CD4-positive, CD25-positive, alpha-beta regulatory T cell (primary cell): ENCODE results near the gene DBH. TPM values are rescaled to one million over a fixed set of nuclear protein-coding genes. Genes with fewer than 3 reads are reported as not detected.

Experiments
- ATAC-seq, 2 donors: fragments of 150-1000 bp; cut with Tn5 transposase; one replicate each; pipeline ENCODE4 v1.10.0; 2021; ENCODE audit warnings: low read depth in 2 of 2, moderate number of reproducible peaks in 2 of 2, moderate library complexity in 1 of 2
- DNase-seq, 3 donors: peaks; one replicate each; pipeline versions ENCODE4 v3.0.0 to v3.0.0-alpha.2; 2012 to 2022; ENCODE audit warnings: mixed read lengths in 1 of 3
- H3K27ac ChIP-seq: one replicate; pipeline ENCODE4 v1.7.0; 2013; ENCODE audit warnings: mild to moderate bottlenecking, low read length; ENCODE audit not compliant: insufficient read depth, poor library complexity, severe bottlenecking
- H3K27me3 ChIP-seq: one replicate; pipeline ENCODE4 v1.7.0; 2013; ENCODE audit warnings: low read length; ENCODE audit not compliant: control insufficient read depth, insufficient read depth
- H3K36me3 ChIP-seq: one replicate; pipeline ENCODE4 v1.7.0; 2013; ENCODE audit warnings: mild to moderate bottlenecking, low read length, moderate library complexity; ENCODE audit not compliant: control insufficient read depth, insufficient read depth
- H3K4me1 ChIP-seq: 2 replicates; pipeline ENCODE4 v1.7.0; 2013; ENCODE audit warnings: mild to moderate bottlenecking, low read length; ENCODE audit not compliant: insufficient read depth, control insufficient read depth, poor library complexity, severe bottlenecking
- H3K4me3 ChIP-seq: one replicate; pipeline ENCODE4 v1.7.0; 2013; ENCODE audit warnings: low read depth, mild to moderate bottlenecking, low read length, moderate library complexity
- H3K9me3 ChIP-seq, 2 experiments: 1 replicate in 1 of 2; 2 replicates in 1 of 2; pipeline ENCODE4 v1.7.0; 2013; ENCODE audit warnings: low read length in 2 of 2, mild to moderate bottlenecking in 1 of 2, moderate library complexity in 1 of 2; ENCODE audit not compliant: control insufficient read depth in 2 of 2
- H3K27ac Mint-ChIP-seq, 3 donors: one replicate each; pipeline ENCODE4 v1.8.0; 2020 to 2022; ENCODE audit warnings: mild to moderate bottlenecking in 3 of 3, mixed read lengths in 3 of 3, moderate library complexity in 2 of 3
- H3K27me3 Mint-ChIP-seq: one replicate; pipeline ENCODE4 v1.8.0; 2022; ENCODE audit warnings: mild to moderate bottlenecking, mixed read lengths
- H3K36me3 Mint-ChIP-seq: one replicate; pipeline ENCODE4 v1.8.0; 2020; ENCODE audit warnings: mixed read lengths
- H3K4me1 Mint-ChIP-seq, 4 donors: one replicate each; pipeline ENCODE4 v1.8.0; 2020 to 2022; ENCODE audit warnings: mixed read lengths in 4 of 4, mild to moderate bottlenecking in 1 of 4
- H3K4me3 Mint-ChIP-seq, 4 donors: one replicate each; pipeline ENCODE4 v1.8.0; 2020 to 2022; ENCODE audit warnings: mild to moderate bottlenecking in 4 of 4, mixed read lengths in 4 of 4, moderate library complexity in 3 of 4
- H3K9me3 Mint-ChIP-seq, 7 donors: one replicate each; pipeline ENCODE4 v1.8.0; 2020 to 2022; ENCODE audit warnings: mixed read lengths in 7 of 7, mild to moderate bottlenecking in 3 of 7, moderate library complexity in 2 of 7
- polyA plus RNA-seq, 4 donors: library from polyadenylated mRNA; unstranded; fragments of 300-500 nt; fragmentation: Illumina TruSeq; gene quantifications; one replicate each; pipeline ENCODE4 v1.2.3, GENCODE V29; 2021
- total RNA-seq: library from RNA; stranded (reverse); gene quantifications from one replicate; pipeline ENCODE4 v1.2.3, GENCODE V29; 2022

Gene DBH
- total and polyA plus RNA-seq, 5 donors from 2014 or later = 0.12 TPM; not detected in 4

- Mint-ChIP-seq H3K4me3 (peak overlapping the region in 1 of 4 donors; percentile 22), H3K27me3 (no peaks in the 10 kb centered on the region), H3K27ac (peak overlapping the region; percentile 68 to 99 (median 74)), H3K4me1 (peaks cover 6 to 41% (median 16%) of the 10 kb centered on the region in 4 donors), H3K36me3 (no peaks in the 10 kb centered on the region), H3K9me3 (no peaks in the 10 kb centered on the region)
- H3K36me3 ChIP-seq = peaks cover 4% of the 10 kb centered on the region
- peaks cover 25% of the 10 kb centered on the region for H3K4me1 ChIP-seq
- no peaks in the 10 kb centered on the region for H3K9me3 ChIP-seq
- DNase-seq (no peak), ATAC-seq (no peak)
- no peak overlapping the region for H3K4me3 ChIP-seq
- no peaks in the 10 kb centered on the region for H3K27me3 ChIP-seq
- peak overlapping the region; percentile 8 for H3K27ac ChIP-seq
Observed at GRCh38 chr9:133685653-133686609, 49.8 kb downstream of the DBH start.

- Mint-ChIP-seq H3K27me3 (no peaks in the 10 kb centered on the region), H3K27ac (peak overlapping the region; percentile 20 to 99 (median 76)), H3K36me3 (no peaks in the 10 kb centered on the region), H3K9me3 (no peaks in the 10 kb centered on the region), H3K4me1 (peaks cover 6 to 43% (median 16%) of the 10 kb centered on the region in 4 donors), H3K4me3 (peak overlapping the region in 1 of 4 donors; percentile 22)
- Histone ChIP-seq H3K36me3 (peaks cover 4% of the 10 kb centered on the region), H3K4me1 (peaks cover 25% of the 10 kb centered on the region), H3K27me3 (no peaks in the 10 kb centered on the region), H3K4me3 (no peak overlapping the region), H3K9me3 (no peaks in the 10 kb centered on the region), H3K27ac (no peak overlapping the region)
- ATAC-seq (no peak), DNase-seq (no peak)
Observed at GRCh38 chr9:133686642-133687575, 50.7 kb downstream of the DBH start.

- no peaks in the 10 kb centered on the region for H3K27me3 ChIP-seq
- H3K4me1 ChIP-seq = peaks cover 21% of the 10 kb centered on the region
- no peaks in the 10 kb centered on the region for H3K9me3 ChIP-seq
- Mint-ChIP-seq H3K4me1 (peaks cover 6 to 40% (median 18%) of the 10 kb centered on the region in 4 donors), H3K36me3 (peaks cover under 1% of the 10 kb centered on the region), H3K9me3 (no peaks in the 10 kb centered on the region), H3K27me3 (no peaks in the 10 kb centered on the region), H3K27ac (peak overlapping the region in 2 of 3 donors; percentile 20 to 76), H3K4me3 (no peak overlapping the region)
- no peak for ATAC-seq
- no peak for DNase-seq
- H3K36me3 ChIP-seq = peaks cover 4% of the 10 kb centered on the region
- H3K4me3 ChIP-seq = no peak overlapping the region
- no peak overlapping the region for H3K27ac ChIP-seq
Observed at GRCh38 chr9:133687856-133688761, 51.9 kb downstream of the DBH start.

GRCh38 chr9:133689151-133689763, 53.1 kb downstream of the DBH start:
- Mint-ChIP-seq H3K36me3 (peaks cover 4% of the 10 kb centered on the region), H3K27ac (peak overlapping the region in 1 of 3 donors; percentile 25), H3K4me3 (no peak overlapping the region), H3K9me3 (no peaks in the 10 kb centered on the region), H3K27me3 (no peaks in the 10 kb centered on the region), H3K4me1 (peaks cover 0 to 28% (median 8%) of the 10 kb centered on the region in 4 donors)
- Histone ChIP-seq H3K4me3 (no peak overlapping the region), H3K27me3 (no peaks in the 10 kb centered on the region), H3K36me3 (peaks cover 4% of the 10 kb centered on the region), H3K27ac (no peak overlapping the region), H3K9me3 (no peaks in the 10 kb centered on the region), H3K4me1 (peaks cover 10% of the 10 kb centered on the region)
- DNase-seq (no peak), ATAC-seq (no peak)

GRCh38 chr9:133690081-133690561, 54.0 kb downstream of the DBH start:
- no peak for ATAC-seq
- Histone ChIP-seq H3K27ac (no peak overlapping the region), H3K9me3 (no peaks in the 10 kb centered on the region), H3K27me3 (no peaks in the 10 kb centered on the region), H3K4me3 (no peak overlapping the region), H3K36me3 (peaks cover 4% of the 10 kb centered on the region), H3K4me1 (peaks cover under 1% of the 10 kb centered on the region)
- Mint-ChIP-seq H3K27ac (no peak overlapping the region), H3K4me3 (no peak overlapping the region), H3K4me1 (peaks cover 0 to 31% (median 7%) of the 10 kb centered on the region in 4 donors), H3K36me3 (peaks cover 10% of the 10 kb centered on the region), H3K9me3 (no peaks in the 10 kb centered on the region), H3K27me3 (no peaks in the 10 kb centered on the region)
- no peak for DNase-seq

GRCh38 chr9:133691191-133691590, 55.0 kb downstream of the DBH start:
- Histone ChIP-seq H3K4me3 (no peak overlapping the region), H3K36me3 (peaks cover 4% of the 10 kb centered on the region), H3K27ac (no peak overlapping the region), H3K4me1 (no peaks in the 10 kb centered on the region), H3K27me3 (no peaks in the 10 kb centered on the region), H3K9me3 (no peaks in the 10 kb centered on the region)
- Mint-ChIP-seq H3K27me3 (no peaks in the 10 kb centered on the region), H3K4me1 (peaks cover 0 to 26% (median 5%) of the 10 kb centered on the region in 4 donors), H3K9me3 (no peaks in the 10 kb centered on the region), H3K4me3 (no peak overlapping the region), H3K36me3 (peaks cover 10% of the 10 kb centered on the region), H3K27ac (peak overlapping the region in 2 of 3 donors; percentile 76 to 80)
- ATAC-seq = no peak
- no peak for DNase-seq
